Stimulated activated CD4-positive, alpha-beta T cell treated with anti-CD3 and anti-CD28 coated beads, Interleukin-1b, Interleukin-23, amount 100 ng/mL, for 4 hours (primary cell): Measurements from ENCODE around the gene CUX1.
"Not testable (repeated sequence)": the region's sequence is repeated elsewhere in the genome, so short reads cannot be mapped to it uniquely, and the experiment has no call there.

Experiments
- DNase-seq, 2 donors: peaks; one replicate each; pipeline ENCODE4 v3.0.0-alpha.2; 2020; ENCODE audit warnings: low read depth in 2 of 2

Gene CUX1

DNA sequence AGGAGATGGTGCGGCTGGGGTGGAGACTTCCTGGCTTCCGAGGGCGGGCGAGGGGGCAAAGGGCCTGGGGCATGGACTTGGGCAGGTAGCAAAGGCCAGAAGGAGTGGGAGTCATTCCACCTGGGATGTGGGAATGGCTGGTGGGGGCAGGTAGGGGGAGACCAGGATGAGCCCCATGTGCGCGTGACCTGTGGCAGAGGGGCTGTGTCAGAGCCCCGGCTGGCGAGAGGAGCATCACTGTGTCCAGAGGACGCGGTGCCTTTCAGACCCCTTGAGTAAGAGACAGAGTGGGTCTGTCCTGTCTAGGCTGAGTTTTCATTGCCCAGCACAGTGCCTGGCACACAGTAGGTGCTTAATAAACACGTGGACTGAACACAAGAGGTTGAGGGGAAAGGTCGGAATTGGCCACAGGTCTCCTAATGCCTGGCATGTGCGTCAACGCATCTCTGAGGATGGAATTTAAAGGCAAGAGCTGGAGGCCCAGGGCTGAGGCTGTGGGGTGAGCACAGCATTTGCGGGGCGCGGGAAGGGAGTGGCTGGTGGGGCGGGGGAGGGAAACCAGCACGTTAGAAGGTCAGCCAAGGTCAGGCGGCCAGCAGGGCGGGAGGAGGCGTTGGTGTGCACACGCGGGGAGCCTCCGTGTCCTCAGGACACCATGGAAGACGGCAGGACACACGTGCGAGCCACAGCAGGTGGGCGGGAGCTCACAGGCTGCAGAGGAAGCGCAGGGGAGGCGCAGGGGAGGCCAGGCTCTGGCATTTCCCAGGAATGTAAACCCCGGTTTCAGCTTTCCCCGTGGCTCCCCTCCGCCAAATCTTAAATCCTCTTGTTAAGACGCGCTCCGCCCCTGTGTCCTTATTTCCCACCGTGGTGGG lies 51.8 kb downstream of the CUX1 start:
- DNase-seq: no peak

DNA sequence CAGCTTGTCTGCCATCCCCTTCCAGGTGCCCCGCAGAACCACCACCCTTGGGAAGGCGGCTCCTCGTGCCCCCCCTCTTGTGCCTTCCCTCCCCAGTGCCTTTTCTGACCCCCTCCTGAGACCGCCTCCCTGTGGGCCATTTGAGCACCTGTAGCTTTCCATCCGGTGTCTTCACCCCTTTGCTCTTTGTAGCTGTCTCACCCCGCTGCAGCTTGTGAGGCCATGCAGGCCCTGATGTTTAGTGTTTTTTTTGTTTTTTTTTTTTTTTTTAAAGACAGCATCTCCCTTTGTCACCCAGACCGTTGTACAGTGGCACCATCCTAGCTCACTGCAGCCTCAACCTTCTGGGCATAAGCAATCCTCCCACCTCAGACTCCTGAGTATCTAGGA lies 52.5 kb downstream of the CUX1 start:
- DNase-seq: no peak

- no peak for DNase-seq
These were observed 53.1 kb downstream of the CUX1 start for GRCh38 chr7:101870361-101871062.

GRCh38 chr7:101871351-101871750 lies 53.9 kb downstream of the CUX1 start:
- no peak for DNase-seq

GRCh38 chr7:101874028-101874427 lies 56.6 kb downstream of the CUX1 start:
- no peak for DNase-seq

GRCh38 chr7:101875283-101875846 lies 57.9 kb downstream of the CUX1 start:
- no peak for DNase-seq

DNA sequence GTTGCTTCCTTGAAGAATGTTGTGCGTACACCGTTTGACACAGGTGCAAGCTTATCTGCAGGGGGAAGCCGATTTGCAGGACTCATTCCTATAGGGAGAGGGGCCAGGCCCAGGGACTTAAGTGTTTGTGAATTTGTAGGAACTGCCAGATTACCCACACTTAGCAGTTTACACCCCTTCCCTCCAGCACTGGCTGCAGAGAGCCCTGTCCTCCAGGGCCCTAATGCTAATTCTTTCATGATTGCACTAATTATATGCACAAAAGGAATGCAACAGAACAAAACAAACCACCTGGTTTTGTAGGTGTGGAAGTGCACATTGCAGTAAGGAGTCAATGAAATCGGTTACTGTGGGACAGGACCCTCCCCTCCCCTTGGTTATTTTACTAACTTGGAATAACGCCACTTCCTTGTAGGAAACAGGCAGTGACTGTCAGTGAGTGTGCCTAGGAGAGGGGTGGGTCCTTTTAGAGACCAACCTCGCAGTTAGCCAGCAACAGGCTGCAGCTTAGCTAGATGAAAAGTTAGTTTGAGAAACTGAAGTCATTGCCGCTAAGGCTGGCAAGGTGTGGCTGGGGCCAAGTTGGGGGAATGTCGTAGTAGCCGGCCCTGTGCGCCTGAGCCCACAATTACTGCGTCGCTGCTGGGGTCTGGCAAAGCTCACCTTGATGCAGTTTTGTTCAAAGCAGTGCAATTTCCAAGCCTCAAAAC lies 60.6 kb downstream of the CUX1 start:
- DNase-seq: no peak

GRCh38 chr7:101878938-101879337 lies 61.5 kb downstream of the CUX1 start:
- no peak for DNase-seq

DNA sequence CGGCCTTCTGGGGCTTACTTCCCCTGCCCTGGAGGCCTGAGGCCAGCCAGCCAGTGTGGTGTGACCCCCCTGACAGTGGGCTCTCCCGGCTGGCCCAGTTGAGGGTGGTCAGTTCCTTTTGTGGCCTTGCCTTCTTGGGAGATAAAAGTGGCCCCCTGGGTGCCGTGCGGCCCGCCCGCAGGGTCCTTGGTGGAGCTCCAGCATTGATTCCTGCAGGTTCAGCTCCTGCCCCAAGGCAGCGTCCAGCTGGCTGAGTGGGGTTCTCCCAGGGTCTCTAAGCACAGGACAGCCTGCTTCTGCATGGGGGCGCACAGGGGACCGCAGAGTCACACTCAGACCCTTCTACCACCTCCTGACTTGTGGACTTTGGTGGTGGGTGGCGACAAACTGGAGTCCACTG lies 62.1 kb downstream of the CUX1 start:
- no peak for DNase-seq

DNA sequence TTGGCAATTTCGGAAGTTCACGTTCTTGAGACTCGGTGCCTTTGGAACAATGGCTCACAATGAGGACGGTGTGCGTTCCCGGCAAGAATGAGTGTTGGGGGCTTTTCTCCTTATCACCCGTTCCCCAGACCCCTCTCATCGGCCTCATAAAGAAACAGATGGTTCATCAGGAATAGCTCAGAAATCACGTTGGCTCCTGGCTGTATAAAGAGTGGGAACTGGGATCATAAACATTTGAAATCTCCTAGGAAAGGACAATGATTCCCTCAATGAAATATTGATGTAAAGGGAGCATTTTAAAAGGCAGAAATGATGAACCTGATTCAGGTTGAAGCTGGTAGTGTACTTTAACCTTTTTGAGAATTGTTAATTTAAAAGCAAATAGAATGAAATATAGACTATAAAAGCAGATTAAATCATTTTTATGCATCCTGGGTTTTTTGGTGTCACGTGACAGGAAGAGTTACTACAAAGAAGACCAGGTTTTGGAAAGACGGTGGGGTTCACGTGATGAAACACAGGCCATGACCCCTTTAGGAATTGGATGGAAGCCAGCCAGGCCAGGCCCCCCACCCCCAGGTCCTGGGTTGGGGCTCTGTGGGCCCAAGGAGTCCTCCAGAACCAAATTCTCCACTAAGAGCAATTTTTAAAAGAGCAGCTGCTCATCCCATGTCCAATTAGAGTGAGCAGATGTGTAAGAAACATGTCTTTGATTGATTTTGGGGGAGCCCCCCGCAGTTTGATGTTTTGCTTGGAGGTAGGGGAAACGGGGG lies 63.0 kb downstream of the CUX1 start:
- DNase-seq: no peak

GRCh38 chr7:101882005-101882421 lies 64.6 kb downstream of the CUX1 start:
- DNase-seq: no peak

- no peak for DNase-seq
These were observed 65.5 kb downstream of the CUX1 start for GRCh38 chr7:101882595-101883564.

GRCh38 chr7:101884671-101885596 lies 67.5 kb downstream of the CUX1 start:
- no peak for DNase-seq

GRCh38 chr7:101885597-101885955 lies 68.2 kb downstream of the CUX1 start:
- no peak for DNase-seq

GRCh38 chr7:101887352-101887751 lies 69.9 kb downstream of the CUX1 start:
- DNase-seq: not testable (repeated sequence)

DNA sequence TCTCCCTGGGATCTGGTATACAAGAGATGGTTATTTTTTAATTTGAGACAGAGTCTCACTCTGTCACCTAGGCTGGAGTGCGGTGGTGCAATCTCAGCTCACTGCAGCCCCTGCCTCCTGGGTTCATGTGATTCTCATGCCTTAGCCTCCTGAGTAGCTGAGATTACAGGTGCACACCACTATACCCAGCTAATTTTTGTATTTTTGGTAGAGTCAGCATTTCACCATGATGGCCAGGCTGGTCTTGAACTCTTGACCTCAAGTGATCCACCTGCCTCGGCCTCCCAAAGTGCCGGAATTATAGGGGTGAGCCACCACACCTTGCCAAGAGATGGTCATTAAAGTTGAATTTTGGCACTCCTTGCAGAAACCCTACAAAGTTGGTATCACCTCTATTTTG lies 71.1 kb downstream of the CUX1 start:
- not testable (repeated sequence) for DNase-seq

DNA sequence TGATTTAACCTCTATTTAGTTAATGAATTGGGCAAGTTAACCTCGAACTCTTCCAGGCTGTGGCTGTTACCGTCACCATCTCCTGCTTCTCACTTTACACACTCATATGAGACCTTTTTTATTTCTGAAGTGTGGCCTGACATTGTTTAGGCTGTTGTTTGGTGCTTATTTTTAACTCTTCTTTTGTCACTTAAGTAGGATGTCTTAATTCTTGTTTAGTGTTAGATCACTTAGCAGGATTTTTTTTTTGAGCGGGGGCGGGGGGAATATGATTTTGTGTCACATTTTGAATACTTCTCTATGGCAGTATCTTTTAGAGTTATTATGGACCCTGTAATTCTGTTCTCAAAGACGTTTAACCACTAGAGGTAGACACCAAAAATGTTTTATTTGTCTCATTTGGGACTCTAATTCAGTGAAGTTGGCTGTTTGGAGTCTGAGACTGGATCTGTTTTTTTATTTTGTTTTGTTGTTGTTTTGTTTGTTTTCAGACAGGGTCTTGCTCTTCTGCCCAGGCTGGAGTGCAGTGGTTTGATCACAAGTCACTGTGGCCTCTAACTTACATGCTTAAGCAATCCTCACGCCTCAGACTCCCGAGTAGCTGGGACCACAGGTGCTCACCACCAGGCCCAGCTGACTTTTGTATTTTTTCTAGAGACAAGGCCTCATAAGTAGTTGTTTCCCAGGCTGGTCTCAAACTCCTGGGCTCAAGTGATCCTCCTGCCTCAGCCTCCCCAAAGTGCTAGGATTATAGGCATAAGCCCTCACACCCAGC lies 73.5 kb downstream of the CUX1 start:
- DNase-seq: no peak

- no peak for DNase-seq
These were observed 74.7 kb downstream of the CUX1 start for GRCh38 chr7:101891936-101892640.
